ENCODE data around the gene AKAP13.
"Not testable (repeated sequence)": the region's sequence is repeated elsewhere in the genome, so short reads cannot be mapped to it uniquely, and the experiment has no call there.

AKAP13 gene

DNA sequence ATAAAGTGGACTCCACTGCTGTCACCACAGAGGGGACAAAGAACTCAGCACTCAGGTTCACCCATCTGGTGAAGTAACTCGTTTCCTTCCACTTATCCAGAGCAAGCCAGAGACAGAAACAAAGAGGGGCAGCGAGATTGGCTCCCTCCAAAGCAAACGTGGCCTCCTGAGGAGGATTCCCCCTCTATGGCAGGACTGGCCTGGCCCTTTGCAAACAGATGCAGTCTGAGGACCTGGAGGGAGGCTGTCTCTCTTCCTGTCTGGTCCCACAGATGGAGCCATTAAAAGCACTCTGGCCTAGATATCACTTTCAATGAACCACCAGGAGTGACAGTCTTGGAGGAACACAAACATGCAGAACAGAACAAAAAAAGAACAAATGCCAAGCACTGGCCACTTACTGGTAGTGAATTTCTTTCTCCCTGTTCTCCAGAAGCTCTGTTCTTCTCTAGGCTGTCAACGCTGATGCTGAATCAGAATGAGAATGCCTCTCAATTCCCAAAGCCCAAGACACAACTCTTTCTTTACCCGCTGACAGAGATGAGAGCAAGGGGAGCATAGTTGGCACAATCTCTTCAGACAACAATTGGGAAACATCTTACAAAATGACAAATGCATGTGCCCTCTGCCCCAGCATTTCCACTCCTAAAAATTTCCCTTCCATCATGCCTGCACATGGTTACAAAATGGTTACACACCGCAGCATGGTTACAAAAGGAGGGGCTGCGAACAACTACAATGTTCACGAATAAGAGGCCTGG is 400.0 kb downstream of the AKAP13 start:
- no peak for DNase-seq

- no peak for DNase-seq
Observed at GRCh38 chr15:85781099-85781498, 400.7 kb downstream of the AKAP13 start.

GRCh38 chr15:85782064-85782463 is 401.7 kb downstream of the AKAP13 start:
- no peak for DNase-seq

- DNase-seq, result no peak
Observed at GRCh38 chr15:85785887-85786780, 405.7 kb downstream of the AKAP13 start.

DNA sequence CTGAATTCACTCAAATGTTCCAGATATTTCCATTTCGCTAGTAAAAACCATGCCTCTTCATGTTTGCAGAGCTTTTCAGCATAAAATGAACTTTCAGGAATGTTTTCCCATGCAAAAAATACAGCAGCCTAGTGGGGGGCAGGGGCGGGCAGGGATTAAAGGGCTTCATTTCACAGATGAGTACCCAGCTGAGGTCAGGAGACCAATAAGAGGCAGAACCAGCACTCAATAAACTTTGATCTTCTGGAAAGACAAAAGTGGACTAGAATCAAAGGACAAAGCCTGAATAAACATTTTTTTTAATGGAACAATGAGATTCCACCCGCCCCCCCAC is 406.3 kb downstream of the AKAP13 start:
- no peak for DNase-seq

DNA sequence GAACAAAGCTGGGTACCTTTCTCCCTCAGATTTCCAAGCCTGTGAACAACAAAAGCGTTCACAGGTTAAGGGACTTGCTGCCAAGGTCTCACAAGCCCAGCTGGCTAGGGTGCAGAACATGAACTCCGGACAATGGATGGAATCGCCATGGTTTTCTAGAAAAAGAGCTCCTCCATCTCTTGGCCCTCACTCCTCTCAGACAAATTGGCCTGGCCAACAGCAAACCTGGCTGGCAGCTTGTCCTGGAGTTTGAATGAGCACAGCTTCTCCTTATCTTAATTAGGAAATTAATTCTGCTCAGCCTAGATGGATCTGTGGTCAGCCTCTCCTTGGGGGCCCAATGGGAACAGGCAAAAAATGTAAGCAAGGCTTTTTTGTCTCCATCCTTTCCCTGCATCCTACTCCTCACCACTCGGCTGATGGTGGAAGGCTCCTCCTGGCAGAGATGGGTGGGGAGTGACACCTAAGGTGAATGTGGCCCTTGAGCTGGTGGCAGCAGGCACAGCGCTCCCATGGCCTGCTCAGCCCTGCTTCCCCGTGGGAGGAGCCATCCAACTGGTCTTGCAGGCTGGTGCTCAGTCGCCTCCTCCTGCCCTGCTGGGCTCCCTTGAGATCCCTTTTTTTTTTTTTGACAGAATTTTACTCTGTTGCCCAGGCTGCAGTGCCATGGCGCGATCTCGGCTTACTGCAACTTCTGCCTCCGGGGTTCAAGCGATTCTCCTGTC is 408.5 kb downstream of the AKAP13 start:
- DNase-seq, result no peak

GRCh38 chr15:85789496-85789875 is 409.1 kb downstream of the AKAP13 start:
- no peak for DNase-seq

GRCh38 chr15:85792102-85792731 is 411.8 kb downstream of the AKAP13 start:
- DNase-seq, result no peak

- no peak for DNase-seq
Observed at GRCh38 chr15:85792912-85793590, 412.6 kb downstream of the AKAP13 start.

DNA sequence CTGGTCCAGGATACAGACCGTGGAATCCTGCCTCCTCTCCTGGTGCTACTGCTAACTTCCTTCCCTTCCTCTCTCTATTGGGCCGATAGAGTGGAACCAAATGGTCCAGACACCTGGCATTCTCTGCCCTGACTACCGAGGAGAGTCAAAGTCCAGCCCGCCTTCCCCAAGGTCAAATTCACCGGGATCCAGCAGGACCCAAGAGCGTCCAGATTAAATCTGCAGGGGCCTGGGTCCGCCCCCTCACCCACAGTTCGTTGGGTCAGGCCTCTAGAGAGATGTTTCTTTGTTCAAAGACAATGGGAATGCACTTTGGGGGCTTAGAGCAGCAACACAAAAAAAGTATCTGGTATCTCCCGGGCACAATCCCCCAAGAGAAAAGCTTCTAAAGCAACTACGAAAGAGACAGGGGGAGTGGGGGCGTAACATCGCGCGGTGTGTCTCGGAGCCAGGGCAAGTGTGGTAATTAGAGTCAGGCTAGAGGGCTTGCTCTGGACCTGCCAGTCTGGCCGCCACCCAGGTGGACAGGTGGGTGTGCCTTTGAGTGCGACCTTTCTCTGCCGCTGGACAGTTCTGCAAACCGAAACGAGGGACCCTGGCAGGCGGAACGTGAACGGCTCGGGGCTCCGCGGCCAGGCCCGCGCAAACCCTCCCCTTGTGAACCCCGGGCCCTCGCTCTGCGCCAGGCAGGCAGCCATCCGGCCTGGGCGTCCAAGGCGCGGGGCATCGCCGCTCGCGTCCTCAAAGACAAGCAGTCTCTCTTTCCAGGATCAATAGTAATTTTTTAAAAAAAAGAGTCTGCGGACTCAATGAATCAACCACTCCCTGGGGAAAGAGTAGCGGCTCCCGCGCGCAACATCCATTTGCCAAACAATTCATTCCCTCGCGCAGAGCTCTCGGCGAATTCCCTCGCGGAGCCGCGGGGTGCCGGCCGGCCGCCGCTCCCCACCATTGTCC is 413.5 kb downstream of the AKAP13 start:
- DNase-seq, result no peak

DNA sequence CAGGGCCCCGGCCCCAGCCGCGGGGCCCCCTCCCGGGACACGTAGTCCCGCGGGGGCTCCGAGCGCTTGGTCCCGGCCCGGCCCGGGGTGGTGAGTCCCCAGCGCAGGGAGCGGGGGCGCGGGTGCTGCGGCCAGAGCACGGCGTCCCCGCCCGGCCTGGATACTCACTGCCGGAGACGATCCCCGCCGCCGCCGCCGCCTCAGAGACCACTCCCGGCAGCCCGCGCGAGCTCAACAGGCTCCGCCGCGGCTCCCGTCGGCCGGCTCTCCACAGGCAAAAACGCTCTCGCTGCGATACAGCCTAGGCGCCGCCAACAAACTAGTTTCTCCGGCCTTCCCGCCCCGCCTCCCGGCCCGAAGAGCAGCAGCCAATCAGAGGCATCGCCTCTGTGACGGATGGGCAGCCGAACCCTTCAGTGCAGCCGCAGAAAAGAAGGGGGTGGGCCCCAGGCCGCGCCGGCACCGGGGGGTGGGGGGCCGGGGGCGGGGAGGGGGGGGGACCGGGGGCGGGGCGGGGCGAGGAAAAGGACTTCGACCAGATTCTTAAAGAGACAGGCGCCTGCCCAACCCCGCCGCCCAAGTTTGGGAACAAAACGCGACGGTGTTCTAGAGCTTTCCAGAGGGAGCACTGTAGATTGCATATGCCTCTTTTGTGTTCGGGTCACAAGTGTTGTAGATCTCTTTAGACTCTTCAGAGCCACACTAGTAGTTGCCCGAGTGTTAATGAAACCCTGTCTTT is 414.4 kb downstream of the AKAP13 start, which contains the start of gene KLHL25:
Gene KLHL25, minus strand, starts transcription at position 328 of the 739 bp plus-strand sequence. CDS start 25,115 bp downstream, outside the sequence.
- peak; percentile 91 for DNase-seq

DNA sequence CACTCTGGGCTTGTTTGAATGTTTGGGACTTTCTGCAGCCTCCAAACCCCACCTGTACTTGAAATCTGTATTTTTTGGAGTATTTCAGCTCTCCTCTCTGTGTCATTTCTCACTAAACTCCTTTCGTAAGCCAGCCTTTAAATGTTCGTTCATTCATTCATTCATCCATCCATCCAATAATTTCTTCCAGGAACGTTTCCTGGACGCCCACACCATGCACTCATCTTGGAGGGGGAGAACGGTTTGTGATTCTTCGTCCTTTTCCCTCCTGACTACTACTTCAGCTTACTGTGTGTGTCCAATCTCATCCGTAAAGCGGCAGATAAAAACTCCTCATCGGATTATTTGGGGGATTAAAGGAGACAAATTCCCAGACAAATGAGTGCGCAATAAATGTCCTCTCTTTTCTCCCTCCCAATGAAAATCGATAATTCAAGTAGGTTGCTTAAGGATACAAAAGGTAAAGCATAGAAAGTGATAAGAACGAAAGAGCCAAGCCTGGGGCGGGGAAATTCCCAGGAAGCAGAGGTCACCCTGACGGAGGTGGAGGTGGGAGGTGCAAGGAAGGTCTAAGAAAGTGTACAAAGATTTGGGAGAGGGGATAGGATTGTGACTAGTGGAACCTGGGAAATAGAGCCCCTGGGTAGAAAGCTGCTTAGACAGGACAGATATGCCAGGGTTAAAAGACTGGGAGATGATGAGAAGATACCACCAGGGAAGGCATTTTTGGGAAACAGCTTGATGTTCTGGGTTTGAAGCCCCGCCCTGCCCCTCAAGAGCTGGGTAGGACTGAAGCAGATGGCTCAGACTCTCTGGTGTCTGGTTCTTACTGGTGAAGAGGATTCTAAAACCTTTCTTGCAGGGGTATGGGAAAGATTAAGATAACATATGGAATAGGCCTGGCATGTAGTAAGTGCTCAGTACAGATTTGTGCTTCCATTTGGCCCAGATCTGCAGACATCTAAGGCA is 415.2 kb downstream of the AKAP13 start:
- no peak for DNase-seq

DNA sequence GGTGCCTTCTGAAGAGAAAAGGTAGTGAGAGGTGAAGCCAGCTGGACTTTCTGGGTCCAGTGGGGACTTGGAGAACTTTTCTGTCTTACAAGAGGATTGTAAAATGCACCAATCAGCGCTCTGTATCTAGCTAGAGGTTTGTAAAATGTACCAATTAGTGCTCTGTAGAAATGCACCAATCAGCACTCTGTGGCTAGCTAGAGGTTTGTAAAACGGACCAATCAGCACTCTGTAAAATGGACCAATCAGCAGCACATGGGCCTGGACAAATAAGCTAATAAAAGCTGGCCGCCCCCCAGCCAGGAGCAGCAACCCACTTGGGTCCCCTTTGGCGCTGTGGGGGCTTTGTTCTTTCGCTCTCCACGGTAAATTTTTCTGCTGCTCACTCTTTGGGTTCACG is 416.0 kb downstream of the AKAP13 start:
- not testable (repeated sequence) for DNase-seq
